GM13976 (cell line): Measurements from ENCODE around the gene POFUT1.

Experiments used
- DNase-seq: peaks from one replicate; pipeline ENCODE4 v3.0.0; 2012; ENCODE audit warnings: low spot score
- in situ Hi-C: fragments of 300-500 bp; cut with MboI; formaldehyde crosslinking; loops from one replicate; pipeline ENCODE4 v1.12.0; 2022; ENCODE audit warnings: low sequenced_read_pairs, mixed read lengths, inconsistent platforms; ENCODE audit not compliant: unreplicated experiment
- TF ChIP-seq, protein P1 (sequence below): IDR thresholded peaks from 2 replicates; pipeline ENCODE4 v1.5.1; 2012; ENCODE audit warnings: borderline replicate concordance, mild to moderate bottlenecking; ENCODE audit not compliant: insufficient read depth; ENCODE audit errors: extremely low read depth, missing control alignments, control extremely low read depth

The POFUT1 gene

DNA sequence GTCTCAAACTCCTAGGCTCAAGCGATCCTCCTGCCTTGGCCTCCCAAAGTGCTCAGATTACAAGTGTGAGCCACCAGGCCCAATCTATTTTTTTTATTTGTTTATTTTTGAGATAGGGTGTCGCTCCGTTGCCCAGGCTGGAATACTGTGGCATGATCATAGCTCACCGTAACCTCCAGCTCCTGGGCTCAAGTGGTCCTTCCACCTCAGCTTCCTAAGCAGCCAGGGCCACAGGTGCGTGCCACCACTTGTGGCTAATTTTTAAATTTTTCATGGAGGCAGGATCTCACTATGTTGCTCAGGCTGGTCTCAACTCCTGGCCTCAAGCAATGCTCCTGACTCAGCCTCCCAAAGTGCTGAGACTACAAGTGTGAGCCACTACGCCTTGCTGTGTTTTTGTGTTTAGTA, 79.6 kb downstream of the POFUT1 start:
- in situ Hi-C loops = no loop called here
- TF ChIP-seq, protein P1, sequence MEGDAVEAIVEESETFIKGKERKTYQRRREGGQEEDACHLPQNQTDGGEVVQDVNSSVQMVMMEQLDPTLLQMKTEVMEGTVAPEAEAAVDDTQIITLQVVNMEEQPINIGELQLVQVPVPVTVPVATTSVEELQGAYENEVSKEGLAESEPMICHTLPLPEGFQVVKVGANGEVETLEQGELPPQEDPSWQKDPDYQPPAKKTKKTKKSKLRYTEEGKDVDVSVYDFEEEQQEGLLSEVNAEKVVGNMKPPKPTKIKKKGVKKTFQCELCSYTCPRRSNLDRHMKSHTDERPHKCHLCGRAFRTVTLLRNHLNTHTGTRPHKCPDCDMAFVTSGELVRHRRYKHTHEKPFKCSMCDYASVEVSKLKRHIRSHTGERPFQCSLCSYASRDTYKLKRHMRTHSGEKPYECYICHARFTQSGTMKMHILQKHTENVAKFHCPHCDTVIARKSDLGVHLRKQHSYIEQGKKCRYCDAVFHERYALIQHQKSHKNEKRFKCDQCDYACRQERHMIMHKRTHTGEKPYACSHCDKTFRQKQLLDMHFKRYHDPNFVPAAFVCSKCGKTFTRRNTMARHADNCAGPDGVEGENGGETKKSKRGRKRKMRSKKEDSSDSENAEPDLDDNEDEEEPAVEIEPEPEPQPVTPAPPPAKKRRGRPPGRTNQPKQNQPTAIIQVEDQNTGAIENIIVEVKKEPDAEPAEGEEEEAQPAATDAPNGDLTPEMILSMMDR = no peak

More for the DNA sequence above, 79.6 kb downstream of the POFUT1 start:
- DNase-seq = no peak
